ENCODE results near the gene DGKZ.

Gene DGKZ

DNA sequence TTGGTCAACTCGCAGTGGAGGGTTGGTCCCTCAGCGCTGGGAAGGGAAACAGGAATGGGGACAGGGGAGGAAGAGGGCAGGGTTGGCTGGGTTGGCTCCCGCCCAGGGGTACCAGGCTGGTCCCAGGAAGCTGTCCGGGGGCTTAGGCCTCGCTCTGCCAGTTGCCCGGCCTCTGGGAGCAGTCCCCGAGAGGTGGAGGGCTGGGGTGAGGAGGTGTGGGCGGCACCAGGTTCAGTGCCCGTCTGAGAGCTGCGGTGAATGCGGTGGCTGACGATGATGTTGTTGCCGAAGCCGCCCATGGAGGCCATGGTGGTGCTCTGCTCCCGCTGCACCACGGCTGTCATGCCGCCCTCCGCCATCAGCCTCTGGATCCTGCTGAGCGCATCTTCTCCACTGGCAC is 50.3 kb downstream of the DGKZ start:
- no peak for DNase-seq

DNA sequence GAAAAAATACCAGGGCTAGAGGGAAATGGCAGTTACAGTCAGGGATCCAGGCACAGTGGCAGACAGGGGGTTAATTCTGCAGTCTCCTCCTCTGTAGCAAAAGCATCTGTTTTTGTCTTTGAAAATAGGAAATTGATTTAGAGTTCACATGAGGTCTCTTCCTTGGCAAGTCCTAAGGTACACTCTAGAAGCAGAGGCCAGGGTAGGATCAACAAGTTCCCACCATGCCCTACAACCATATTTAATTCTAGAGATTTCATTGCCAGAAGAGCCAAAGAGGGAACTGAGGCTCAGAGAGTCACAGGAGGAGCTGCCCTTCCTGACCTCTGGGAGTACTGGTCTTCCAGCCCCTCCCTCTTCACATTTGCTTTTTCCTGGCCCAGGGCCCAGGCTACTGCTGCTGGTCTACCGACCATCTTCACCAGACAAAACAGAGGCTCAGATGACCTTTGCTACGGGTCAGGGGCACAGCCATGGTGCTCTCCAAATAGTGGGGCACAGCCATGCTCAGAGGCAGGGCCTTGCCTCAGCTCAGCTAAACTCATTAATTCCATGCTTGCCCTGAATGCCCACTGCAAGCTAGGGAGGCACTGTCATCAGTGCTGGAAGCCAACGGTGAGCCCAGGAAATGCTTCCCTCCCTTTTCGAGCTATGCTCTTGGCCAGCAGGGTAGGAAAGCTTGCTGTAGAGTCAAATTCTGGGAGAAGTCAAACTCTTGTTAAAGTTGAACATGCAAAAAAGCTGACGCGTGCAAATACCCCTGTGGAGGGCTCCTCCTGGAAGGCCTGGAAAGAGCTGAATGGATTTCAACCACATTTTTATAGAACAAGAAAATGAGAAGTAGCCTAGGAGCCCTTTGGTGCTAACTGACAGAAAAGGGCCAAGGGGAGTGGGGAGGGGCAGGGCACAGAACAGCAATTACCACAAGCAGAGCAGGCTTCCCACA is 56.0 kb downstream of the DGKZ start:
- no peak for DNase-seq

DNA sequence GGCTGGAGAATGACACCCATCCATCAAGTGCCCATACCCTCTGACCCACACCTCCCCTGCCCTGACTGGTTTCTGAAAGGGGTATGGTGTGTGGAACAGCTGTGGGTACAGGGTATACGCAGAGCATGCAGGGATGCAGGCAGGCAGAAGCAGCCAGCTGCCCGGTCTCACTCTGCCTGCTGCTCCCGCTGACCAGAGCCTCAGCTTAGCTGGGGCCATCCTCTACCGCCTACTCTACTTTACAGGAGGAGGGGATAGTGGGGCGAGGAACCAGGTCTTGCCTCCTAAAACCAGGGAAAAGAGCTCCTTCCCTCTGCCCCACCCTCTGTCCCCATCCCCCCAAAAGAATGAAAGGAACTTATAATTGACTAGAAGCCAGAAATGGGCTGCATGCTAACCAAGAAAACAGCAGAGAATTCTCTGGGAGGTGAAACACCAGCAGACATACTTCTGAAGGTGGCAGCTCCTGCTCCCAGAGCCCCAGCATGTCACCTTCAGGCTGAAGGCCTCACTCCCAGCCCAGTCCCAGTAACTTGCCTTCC is 57.3 kb downstream of the DGKZ start:
- DNase-seq, result no peak

DNA sequence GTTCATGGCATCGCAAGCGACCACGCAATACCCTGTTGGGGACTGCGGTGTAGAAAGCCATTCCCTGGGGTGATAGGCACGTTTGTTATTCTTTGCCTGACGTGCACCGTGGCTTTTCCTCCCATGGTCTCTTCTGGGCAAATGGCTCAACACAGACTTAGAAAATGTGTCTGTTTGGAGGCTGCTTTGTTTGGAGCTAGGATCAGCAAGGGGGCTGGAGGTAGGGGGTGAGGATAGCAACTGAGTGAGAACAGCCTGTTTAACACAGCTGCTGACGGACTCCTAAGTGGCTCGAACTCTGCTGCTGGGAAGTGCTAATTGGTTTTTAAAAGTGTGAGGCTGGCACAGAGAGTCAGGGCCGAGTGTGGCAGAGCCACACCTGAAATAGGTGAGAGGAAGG is 60.4 kb downstream of the DGKZ start:
- no peak for DNase-seq

DNA sequence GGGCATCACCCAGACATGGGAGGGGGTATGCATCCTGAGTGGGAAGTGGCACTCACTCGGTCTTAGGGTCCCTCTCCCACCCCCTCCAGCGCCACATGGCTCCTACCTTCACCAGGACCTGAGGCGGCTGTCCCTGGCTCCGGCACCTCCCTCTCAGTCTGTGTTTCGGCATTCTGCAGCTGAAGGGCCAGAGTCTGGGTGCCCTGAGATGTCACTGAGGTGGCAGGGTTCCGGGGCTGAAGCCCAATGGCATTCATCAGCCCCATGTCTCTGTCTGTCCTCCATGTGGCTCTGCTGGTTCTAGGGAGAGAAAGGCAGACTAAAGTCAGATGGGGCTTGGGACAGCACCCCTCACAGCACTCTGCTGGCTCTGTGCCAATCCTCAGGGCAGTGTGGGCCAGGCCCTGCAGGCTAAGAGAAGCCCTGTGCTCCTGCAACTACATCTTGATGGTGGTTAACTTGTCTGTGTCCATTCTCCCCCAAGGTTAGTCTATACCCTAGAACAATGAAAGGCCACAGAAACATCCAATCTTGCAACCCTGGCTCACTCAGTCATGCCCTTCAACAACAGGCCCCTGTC is 61.2 kb downstream of the DGKZ start:
- DNase-seq, result no peak

DNA sequence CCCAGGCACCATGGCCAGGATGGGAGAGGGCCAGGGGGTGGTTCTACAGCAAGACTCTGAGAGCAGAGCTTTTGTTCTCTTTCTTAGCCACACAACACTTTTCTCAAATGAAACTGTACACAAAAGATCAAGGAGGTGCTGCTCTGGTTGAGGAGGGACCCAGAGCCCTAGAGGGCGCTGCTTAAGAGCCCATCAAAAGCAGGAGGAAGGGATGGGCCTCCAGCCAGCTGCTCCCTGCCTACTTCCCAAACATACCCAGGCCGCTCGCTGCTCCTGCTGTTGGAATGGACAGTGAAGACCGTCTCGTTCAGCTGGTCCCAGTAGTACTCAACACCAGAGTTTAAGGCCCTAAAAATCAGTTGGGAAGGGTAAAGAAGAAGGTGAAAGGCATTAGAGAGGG is 62.8 kb downstream of the DGKZ start:
- DNase-seq, result no peak

DNA sequence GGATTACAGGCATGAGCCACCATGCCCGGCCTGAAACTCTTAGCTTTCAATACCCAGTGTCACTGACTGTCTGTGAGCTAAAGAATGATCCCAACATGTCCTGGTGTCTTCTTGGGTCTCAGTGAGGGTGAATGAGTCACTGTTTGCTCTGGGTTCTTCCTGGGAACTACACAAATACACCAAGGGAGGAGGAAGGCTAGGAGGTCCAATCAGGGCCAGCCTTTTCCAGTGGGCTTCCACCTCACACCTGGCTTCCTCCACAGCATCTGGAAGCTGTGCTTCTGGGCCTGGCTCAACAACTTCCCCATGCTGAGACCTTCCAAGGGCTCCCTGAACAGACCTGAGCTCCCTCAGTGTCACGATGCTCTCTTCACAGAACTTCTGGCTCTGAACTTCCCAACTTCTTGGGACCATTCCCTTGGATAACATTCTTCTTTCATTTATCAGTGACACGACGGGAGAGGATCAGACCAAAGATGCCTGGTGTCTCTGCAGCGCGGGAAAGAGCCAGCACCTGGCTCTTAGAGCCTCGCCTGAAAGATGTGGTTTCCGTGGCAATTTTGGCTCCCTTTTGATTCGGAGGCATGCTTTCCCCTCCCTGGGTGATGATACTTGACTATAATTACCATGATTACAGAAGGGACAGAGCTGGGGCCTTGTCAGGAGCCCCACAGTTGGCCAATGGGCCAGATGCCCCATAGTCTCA is 66.7 kb downstream of the DGKZ start:
- DNase-seq, result no peak

DNA sequence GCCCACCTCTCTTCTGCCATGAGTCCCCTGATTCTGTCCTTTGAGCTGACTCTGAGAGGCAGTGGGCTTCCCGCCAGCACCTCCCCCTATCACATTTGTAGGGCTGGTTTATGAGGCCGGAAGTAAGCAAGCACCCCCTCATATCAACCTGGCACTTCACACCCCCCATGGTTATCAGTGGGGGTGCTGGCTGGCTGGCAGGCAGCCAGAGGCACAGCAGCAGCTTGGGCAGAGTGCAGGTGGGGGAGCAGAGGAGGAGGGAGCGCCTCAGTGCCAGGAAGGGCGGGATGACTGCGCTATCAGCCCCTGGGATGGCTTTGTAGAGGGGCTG is 67.2 kb downstream of the DGKZ start:
- no peak for DNase-seq

DNA sequence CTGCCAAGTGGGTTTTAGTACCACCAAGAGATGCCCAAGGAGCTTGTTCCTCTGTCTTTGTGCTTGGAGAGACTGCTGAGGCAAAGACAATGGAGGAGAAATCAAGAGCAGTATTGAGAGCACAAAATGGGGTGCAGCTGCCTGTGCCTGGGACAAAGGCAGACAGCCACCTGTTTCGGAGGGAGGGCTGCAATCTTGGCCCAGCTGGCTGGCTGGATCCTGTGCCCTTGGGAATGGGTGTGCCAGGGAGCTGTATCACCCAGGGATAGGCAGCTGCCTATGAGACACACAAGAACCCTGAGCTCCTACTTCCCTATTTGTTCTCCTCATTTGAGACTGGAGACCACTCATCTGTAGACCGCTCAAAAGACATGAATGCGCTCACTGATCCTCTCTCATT is 67.6 kb downstream of the DGKZ start:
- DNase-seq, result no peak

DNA sequence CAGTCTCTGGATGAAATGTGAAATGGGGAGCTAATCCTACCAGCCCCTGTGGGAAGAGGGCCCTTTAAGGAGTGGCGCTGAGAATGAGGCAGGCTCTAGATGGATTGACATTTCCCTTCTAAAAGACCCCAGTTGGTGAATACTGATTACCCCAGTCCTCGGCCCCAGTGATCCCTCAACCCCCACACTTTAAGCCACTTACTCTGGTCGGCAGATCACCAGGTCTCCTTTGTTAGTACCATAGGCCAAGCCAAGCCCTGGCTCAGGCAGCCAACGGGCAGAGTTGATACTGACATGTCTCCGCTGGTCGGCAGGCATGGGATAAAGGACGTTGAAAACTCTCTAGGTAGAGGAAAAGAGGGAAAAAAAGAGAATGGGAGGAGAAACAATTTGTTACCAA is 70.4 kb downstream of the DGKZ start:
- no peak for DNase-seq

DNA sequence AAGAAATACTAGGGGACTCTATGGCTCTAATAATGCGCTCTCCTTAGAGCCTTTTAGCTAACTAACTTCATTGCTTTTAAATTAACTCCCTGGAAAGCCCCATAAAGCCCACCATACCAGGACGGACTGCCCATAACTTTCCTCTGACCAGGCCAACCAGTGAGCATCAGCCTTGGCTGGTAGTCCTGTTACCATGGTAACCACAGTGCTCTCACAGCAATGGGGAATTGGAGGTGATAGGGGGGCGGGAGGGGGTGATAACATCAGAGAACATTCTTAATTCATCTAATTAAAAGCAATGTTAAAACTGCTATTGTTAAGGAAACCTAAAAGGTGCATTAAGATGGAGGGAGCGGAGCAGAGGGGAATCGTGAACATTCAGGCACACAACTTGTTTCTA is 71.5 kb downstream of the DGKZ start:
- no peak for DNase-seq

DNA sequence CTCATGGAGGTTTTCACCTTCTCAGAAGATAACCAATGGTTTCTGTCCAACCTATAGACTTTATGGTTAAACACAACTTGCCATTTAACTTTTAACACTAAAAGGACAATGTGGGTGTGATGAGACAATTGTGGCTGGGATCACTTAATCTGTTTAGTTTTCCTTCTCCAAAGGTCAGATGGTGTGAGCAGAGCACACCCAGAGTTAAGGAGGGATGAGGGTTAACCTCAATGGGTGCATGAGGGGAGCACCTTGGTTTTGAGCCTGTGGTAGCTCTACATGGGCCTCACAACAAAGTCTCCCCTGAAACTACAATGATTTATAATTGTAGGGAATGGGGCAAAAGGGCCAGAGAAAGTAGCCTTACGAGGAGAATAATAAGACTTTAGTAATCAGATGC is 73.2 kb downstream of the DGKZ start:
- no peak for DNase-seq

DNA sequence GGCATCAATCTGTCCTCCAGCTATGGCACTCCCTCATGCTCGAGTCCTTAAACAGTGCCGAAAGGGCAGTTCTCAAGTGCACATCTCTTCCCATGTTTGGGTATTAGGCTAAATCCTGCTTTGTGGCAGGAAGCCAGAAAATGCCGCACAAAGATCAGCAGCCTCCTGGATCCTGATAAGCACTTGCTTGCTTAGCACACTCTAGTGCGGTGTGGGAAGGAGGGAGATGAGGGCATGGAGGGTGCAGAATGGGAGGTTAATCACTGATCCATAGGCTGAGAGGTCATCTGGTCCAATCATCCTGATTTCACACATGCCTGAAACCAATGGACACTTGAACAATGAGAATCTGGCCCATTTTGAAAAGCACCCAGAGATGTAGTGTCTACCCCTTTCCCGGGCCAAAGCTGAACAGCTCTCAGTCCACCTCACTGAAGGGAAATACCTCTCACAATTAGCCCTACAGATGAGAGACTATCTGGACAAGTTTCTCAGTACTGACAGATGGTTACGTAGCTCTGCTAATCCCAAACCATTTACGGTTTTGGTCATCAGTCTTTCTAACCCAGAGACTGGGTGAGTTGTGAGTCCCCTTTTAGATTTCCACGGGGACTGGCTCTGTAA is 74.1 kb downstream of the DGKZ start:
- no peak for DNase-seq

DNA sequence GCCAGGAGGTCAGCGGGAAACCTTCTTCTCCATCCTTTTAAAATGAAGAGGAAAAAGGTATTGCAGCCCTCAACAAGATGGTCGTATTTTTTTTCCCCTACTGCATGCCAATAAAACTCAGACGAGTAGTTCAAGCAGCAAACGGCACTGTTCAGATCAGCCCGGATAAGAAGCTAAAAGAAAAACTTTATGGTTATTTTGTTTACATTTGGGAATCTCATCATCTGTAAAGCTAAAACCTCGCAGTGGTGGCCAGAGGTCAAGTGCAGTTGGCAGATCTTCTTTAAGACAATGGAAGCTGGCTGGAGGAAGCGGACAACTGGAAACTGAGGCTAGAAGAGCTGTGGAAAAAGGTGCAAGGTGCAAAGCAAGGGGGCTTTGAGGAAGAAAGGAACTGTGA is 75.3 kb downstream of the DGKZ start:
- DNase-seq, result no peak

DNA sequence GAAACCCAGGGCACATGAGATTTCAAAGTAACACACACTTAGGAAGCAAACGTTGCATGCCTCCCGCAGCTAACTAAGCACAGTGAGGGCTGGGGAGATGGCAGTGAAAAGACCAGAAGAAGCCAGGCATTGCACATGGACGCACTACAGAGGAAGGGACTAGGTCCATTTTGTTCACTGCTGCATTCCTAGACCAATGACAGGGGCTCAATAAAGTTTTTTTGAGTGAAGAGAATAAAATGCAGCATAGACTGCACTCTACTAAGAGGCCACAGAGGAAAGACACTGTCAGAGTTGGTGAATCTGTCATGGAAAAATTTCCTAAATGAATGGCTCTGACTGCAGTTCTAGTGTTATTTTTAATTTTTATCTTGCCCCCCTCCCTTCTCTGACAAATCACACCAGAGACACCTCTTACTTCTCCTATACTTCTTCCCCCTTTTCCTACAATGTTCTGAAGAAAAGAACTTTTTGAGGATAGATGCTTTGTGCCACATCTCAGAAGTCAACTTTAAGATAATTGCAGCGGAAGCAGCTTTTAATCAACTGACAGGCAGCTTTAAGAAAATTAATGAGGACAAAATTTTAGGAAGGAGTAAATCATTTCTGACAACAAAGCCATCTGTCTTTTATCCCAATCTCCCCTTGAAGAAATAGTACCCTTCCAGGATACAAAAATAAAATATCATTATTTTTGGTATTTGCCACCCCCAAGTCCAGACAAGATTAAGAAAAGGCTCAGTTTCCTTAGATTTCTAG is 79.1 kb downstream of the DGKZ start:
- no peak for DNase-seq

DNA sequence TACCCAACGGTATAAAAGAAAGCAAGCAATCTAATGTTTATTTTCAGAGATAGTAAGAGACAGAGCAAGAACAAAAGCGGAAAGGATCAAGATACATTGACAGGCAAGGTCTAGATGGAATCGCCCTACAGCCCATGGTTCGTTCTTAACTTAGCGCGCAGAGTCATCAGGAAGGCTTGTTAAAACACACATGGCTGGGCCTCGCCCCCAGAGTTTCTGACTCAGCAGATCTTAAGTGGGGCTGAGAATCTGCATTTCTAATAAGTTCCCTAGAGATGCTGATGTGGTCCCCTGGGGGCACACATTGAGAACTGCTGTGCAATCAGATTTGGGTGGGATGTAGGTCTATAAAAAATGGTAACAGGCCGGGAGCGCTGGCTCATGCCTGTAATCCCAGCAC is 80.1 kb downstream of the DGKZ start:
- DNase-seq, result no peak

DNA sequence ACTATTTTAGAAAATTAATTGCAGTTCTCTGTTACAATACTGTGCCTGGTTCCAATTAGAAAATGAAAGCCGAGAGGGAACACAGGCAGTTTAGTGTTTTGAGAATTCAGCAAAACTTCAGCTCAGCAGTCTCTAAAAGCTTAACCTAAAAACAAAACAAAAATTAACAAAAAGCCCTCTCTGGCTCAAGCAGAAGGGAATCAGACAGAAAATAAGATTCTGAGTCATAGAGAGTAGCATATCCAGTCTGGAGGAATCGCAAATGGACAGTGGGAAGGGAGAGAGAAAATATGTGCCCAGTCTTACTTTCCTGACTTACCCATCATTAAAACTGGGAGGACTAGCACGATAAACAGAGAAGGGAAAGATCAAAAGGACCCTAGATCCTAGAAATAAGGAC is 82.5 kb downstream of the DGKZ start:
- no peak for DNase-seq

Measured in RPMI8226 (cell line).